ENCODE results near the gene RTN4. TPM values are rescaled to one million over a fixed set of nuclear protein-coding genes. Genes with fewer than 3 reads are reported as not detected.
A peak's percentile ranks its signal among the peaks of the same experiment; 100 is the strongest.

RTN4 gene
- polyA plus RNA-seq, 1 donor (not counting 4 experiments of a cell fraction or from before 2014, with no cell fraction given), result 406 TPM

DNA sequence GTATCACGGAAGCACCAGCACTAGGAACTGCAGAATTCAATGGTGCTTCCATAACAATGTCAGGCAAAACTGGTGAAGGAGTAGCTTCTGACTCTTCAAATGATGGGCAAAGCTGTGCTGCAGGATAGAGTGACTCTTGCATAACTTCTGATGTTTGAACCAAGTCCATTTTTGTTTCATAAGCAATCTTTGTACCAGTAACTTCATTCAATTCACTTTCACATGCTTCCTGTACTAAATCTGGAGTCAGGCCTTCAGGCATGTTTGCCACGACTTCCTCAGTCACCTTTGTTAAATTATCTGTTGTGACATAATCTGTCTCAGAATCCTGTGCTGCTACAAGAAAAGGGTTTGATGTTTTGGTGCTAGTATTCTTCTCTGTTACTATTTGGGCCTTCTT lies 24.0 kb downstream of the RTN4 start:
- Histone ChIP-seq H3K4me3 (ENCODE audit: control insufficient read depth in 2 of 3, extremely low read depth in 1 of 3, insufficient read depth in 2 of 3, low read depth in 1 of 3, low read length in 3 of 3) (no peak overlapping the region), H3K4me1 (ENCODE audit: control insufficient read depth, extremely low read depth, insufficient read depth, low read length) (peaks cover 44% of the 10 kb centered on the region), H3K79me2 (ENCODE audit: control insufficient read depth, insufficient read depth, low read length) (peaks cover 99% of the 10 kb centered on the region), H3K9ac (ENCODE audit: control insufficient read depth, extremely low read depth, insufficient read depth, low read length) (no peak overlapping the region), H4K20me1 (ENCODE audit: control insufficient read depth, extremely low read depth, insufficient read depth, low read length) (peaks cover 47% of the 10 kb centered on the region), H3K9me3 (ENCODE audit: control insufficient read depth, low read depth, low read length) (no peaks in the 10 kb centered on the region), H2AFZ (ENCODE audit: control insufficient read depth, low read length) (no peak overlapping the region), H3K4me2 (ENCODE audit: control insufficient read depth, extremely low read depth, insufficient read depth, low read depth, low read length) (peak overlapping the region; percentile 27), H3K36me3 (ENCODE audit: control insufficient read depth in 2 of 2, extremely low read depth in 1 of 2, insufficient read depth in 2 of 2, low read length in 2 of 2) (peaks cover 3% of the 10 kb centered on the region in 2 experiments), H3K9me1 (ENCODE audit: control insufficient read depth, extremely low read depth, insufficient read depth, low read length) (peaks cover 4% of the 10 kb centered on the region), H3K27ac (ENCODE audit: control insufficient read depth, insufficient read depth, low read length) (no peak overlapping the region), H3K27me3 (ENCODE audit: control insufficient read depth, extremely low read depth, insufficient read depth, low read length) (no peaks in the 10 kb centered on the region)
- no peak for TF ChIP-seq EZH2 (IDR thresholded peaks at IDR 0.05; ENCODE audit: low read length)
- TF ChIP-seq, protein P1, sequence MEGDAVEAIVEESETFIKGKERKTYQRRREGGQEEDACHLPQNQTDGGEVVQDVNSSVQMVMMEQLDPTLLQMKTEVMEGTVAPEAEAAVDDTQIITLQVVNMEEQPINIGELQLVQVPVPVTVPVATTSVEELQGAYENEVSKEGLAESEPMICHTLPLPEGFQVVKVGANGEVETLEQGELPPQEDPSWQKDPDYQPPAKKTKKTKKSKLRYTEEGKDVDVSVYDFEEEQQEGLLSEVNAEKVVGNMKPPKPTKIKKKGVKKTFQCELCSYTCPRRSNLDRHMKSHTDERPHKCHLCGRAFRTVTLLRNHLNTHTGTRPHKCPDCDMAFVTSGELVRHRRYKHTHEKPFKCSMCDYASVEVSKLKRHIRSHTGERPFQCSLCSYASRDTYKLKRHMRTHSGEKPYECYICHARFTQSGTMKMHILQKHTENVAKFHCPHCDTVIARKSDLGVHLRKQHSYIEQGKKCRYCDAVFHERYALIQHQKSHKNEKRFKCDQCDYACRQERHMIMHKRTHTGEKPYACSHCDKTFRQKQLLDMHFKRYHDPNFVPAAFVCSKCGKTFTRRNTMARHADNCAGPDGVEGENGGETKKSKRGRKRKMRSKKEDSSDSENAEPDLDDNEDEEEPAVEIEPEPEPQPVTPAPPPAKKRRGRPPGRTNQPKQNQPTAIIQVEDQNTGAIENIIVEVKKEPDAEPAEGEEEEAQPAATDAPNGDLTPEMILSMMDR (optimal IDR thresholded peaks at IDR 0.05 in 1 of 3, IDR thresholded peaks at IDR 0.05 in 1 of 3, conservative IDR thresholded peaks at IDR 0.05 in 1 of 3; ENCODE audit: extremely low read depth in 1 of 3, insufficient read depth in 2 of 3, low read length in 3 of 3), result no peak
- DNase-seq (ENCODE audit: low read depth, low spot score) (no peak), FAIRE-seq (no peak)
- dilution Hi-C loops (cut with MboI; ENCODE audit: extremely low pct_ligation_motif_present, low sequenced_read_pairs), result loop anchor here (25.0 kb wide), 1 partner anchor 136 kb away; no protein-coding TSS in a partner anchor

DNA sequence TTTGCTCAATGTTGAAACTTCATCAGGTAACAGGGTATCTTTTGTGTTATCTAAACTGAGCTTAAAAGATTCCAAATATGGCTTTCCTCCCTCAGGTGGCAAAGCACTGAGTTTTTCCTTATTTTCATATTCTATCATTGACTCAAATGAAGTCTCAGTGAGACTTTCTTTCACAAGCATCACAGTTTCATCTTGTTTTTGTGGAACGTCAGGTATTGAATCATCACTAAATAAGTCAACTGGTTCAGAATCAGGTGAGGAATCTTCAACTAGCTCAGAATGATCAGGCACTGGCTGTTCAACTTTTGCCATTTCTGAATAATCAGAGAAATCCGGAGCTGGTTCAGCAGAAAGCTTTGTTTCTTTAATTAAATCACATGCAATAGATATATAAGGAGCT lies 24.6 kb downstream of the RTN4 start:
- dilution Hi-C loops (cut with MboI; ENCODE audit: extremely low pct_ligation_motif_present, low sequenced_read_pairs), result loop anchor here (25.0 kb wide), 1 partner anchor 137 kb away; no protein-coding TSS in a partner anchor
- Histone ChIP-seq H3K4me2 (ENCODE audit: control insufficient read depth, extremely low read depth, insufficient read depth, low read depth, low read length) (no peak overlapping the region), H3K79me2 (ENCODE audit: control insufficient read depth, insufficient read depth, low read length) (peaks cover 99% of the 10 kb centered on the region), H3K4me3 (ENCODE audit: control insufficient read depth in 2 of 3, extremely low read depth in 1 of 3, insufficient read depth in 2 of 3, low read depth in 1 of 3, low read length in 3 of 3) (no peak overlapping the region), H3K4me1 (ENCODE audit: control insufficient read depth, extremely low read depth, insufficient read depth, low read length) (peaks cover 48% of the 10 kb centered on the region), H3K9me1 (ENCODE audit: control insufficient read depth, extremely low read depth, insufficient read depth, low read length) (peaks cover 2% of the 10 kb centered on the region), H3K9me3 (ENCODE audit: control insufficient read depth, low read depth, low read length) (no peaks in the 10 kb centered on the region), H3K27ac (ENCODE audit: control insufficient read depth, insufficient read depth, low read length) (peak overlapping the region; percentile 22), H3K9ac (ENCODE audit: control insufficient read depth, extremely low read depth, insufficient read depth, low read length) (no peak overlapping the region), H3K27me3 (ENCODE audit: control insufficient read depth, extremely low read depth, insufficient read depth, low read length) (no peaks in the 10 kb centered on the region), H2AFZ (ENCODE audit: control insufficient read depth, low read length) (no peak overlapping the region), H4K20me1 (ENCODE audit: control insufficient read depth, extremely low read depth, insufficient read depth, low read length) (peaks cover 47% of the 10 kb centered on the region), H3K36me3 (ENCODE audit: control insufficient read depth in 2 of 2, extremely low read depth in 1 of 2, insufficient read depth in 2 of 2, low read length in 2 of 2) (peaks cover 3% of the 10 kb centered on the region in 2 experiments)
- DNase-seq (ENCODE audit: low read depth, low spot score) (no peak), FAIRE-seq (no peak)
- TF ChIP-seq, protein P1 (optimal IDR thresholded peaks at IDR 0.05 in 1 of 3, IDR thresholded peaks at IDR 0.05 in 1 of 3, conservative IDR thresholded peaks at IDR 0.05 in 1 of 3; ENCODE audit: extremely low read depth in 1 of 3, insufficient read depth in 2 of 3, low read length in 3 of 3), result no peak
- TF ChIP-seq EZH2 (IDR thresholded peaks at IDR 0.05; ENCODE audit: low read length), result no peak
